GM23338 (cell line): ENCODE measurements around the gene CNDP2. TPM values are rescaled to one million over a fixed set of nuclear protein-coding genes. Genes with fewer than 3 reads are reported as not detected.

Experiments used
- ATAC-seq: fragments of 200-7000 bp; cut with Tn5 transposase; 3 replicates; pipeline ENCODE4 v1.9.1; 2020
- DNase-seq: peaks from one replicate; pipeline ENCODE4 v3.0.0-alpha.2; 2015; ENCODE audit warnings: low spot score
- H2AFZ ChIP-seq: fragments of 200-600 bp; sonication (generic); 2 replicates; pipeline ENCODE4 v1.8.0; 2016; ENCODE audit warnings: antibody characterized with exemption, mild to moderate bottlenecking, moderate library complexity
- H3F3A ChIP-seq: fragments of 200-600 bp; sonication (generic); replicated peaks from 2 replicates; pipeline ENCODE4 v1.8.0; 2017; ENCODE audit warnings: antibody characterized with exemption, mixed run types, low read depth
- H3K27ac ChIP-seq: fragments of 200-600 bp; sonication (generic); 2 replicates; pipeline ENCODE4 v1.6.1; 2016; ENCODE audit warnings: low read depth
- H3K27me3 ChIP-seq: fragments of 200-600 bp; sonication (generic); 2 replicates; pipeline ENCODE4 v1.8.0; 2016; ENCODE audit warnings: mild to moderate bottlenecking, mixed run types, moderate library complexity; ENCODE audit not compliant: insufficient read depth
- H3K36me3 ChIP-seq: fragments of 200-600 bp; sonication (generic); 2 replicates; pipeline ENCODE4 v1.8.0; 2016; ENCODE audit warnings: mild to moderate bottlenecking; ENCODE audit not compliant: insufficient read depth
- H3K4me1 ChIP-seq: fragments of 200-600 bp; sonication (generic); 2 replicates; pipeline ENCODE4 v1.8.0; 2016; ENCODE audit warnings: mild to moderate bottlenecking, moderate library complexity; ENCODE audit not compliant: insufficient read depth
- H3K4me2 ChIP-seq: fragments of 200-600 bp; sonication (generic); 2 replicates; pipeline ENCODE4 v1.7.1; 2017; ENCODE audit warnings: mixed run types
- H3K4me3 ChIP-seq: fragments of 200-600 bp; sonication (generic); 2 replicates; pipeline ENCODE4 v1.6.1; 2016; ENCODE audit warnings: mixed run types
- H3K79me2 ChIP-seq: fragments of 200-600 bp; sonication (generic); replicated peaks from 2 replicates; pipeline ENCODE4 v1.8.0; 2017; ENCODE audit warnings: mild to moderate bottlenecking; ENCODE audit not compliant: insufficient read depth
- H3K9me2 ChIP-seq: fragments of 200-600 bp; sonication (generic); 2 replicates; pipeline ENCODE4 v1.8.0; 2017; ENCODE audit not compliant: insufficient read depth
- H4K20me1 ChIP-seq: fragments of 200-600 bp; sonication (generic); replicated peaks from 2 replicates; pipeline ENCODE4 v1.8.0; 2017; ENCODE audit warnings: mild to moderate bottlenecking; ENCODE audit not compliant: insufficient read depth
- H3K27ac Mint-ChIP-seq: 2 replicates; pipeline ENCODE4 v1.8.0; 2020; ENCODE audit warnings: inconsistent platforms, mild to moderate bottlenecking, moderate library complexity, mixed read lengths
- H3K27me3 Mint-ChIP-seq: 3 replicates; pipeline ENCODE4 v1.8.0; 2022; ENCODE audit warnings: low read depth, mild to moderate bottlenecking, moderate library complexity, mixed read lengths, inconsistent platforms; ENCODE audit not compliant: insufficient read depth, poor library complexity
- H3K36me3 Mint-ChIP-seq: 3 replicates; pipeline ENCODE4 v1.8.0; 2021; ENCODE audit warnings: low read depth, mild to moderate bottlenecking, inconsistent platforms, moderate library complexity, mixed read lengths
- H3K4me1 Mint-ChIP-seq: 3 replicates; pipeline ENCODE4 v1.8.0; 2020; ENCODE audit warnings: mild to moderate bottlenecking, inconsistent platforms, mixed read lengths
- H3K4me3 Mint-ChIP-seq: 3 replicates; pipeline ENCODE4 v1.8.0; 2021; ENCODE audit warnings: moderate library complexity, mild to moderate bottlenecking, inconsistent platforms, mixed read lengths
- H3K9me3 Mint-ChIP-seq: 3 replicates; pipeline ENCODE4 v1.8.0; 2020; ENCODE audit warnings: moderate library complexity, mild to moderate bottlenecking, inconsistent platforms, mixed read lengths
- CREB1 ChIP-seq: fragments of 250-450 bp; sonication (Bioruptor Pico); IDR thresholded peaks from 2 replicates; pipeline ENCODE4 v1.5.0; 2020; ENCODE audit warnings: low read depth, mild to moderate bottlenecking, moderate library complexity
- CTCF ChIP-seq, 2 experiments: fragments of 200-600 bp in 1 of 2; sonication (generic) in 1 of 2; conservative IDR thresholded peaks; 2 replicates each; pipeline versions ENCODE4 v1.5.1 to v1.6.1; 2016 to 2017; ENCODE audit warnings: antibody characterized with exemption in 2 of 2, low read depth in 2 of 2, mild to moderate bottlenecking in 2 of 2, moderate library complexity in 1 of 2
- EZH2 ChIP-seq: fragments of 200-600 bp; sonication (generic); IDR thresholded peaks from one replicate; pipeline ENCODE4 v1.8.0; 2017; ENCODE audit warnings: antibody characterized with exemption, mild to moderate bottlenecking, low read depth; ENCODE audit not compliant: unreplicated experiment
- EZH2phosphoT487 ChIP-seq: fragments of 200-600 bp; sonication (generic); IDR thresholded peaks from one replicate; pipeline ENCODE4 v1.8.1; 2018; ENCODE audit warnings: antibody characterized with exemption; ENCODE audit not compliant: unreplicated experiment
- JUNB ChIP-seq: IDR thresholded peaks from one replicate; pipeline ENCODE4 v1.6.1; 2016; ENCODE audit warnings: antibody characterized with exemption; ENCODE audit not compliant: unreplicated experiment
- NANOG ChIP-seq: IDR thresholded peaks from 2 replicates; pipeline ENCODE4 v1.6.1; 2016; ENCODE audit warnings: antibody characterized with exemption, borderline replicate concordance
- POLR2AphosphoS5 ChIP-seq: IDR thresholded peaks from 2 replicates; pipeline ENCODE4 v1.6.1; 2016; ENCODE audit warnings: antibody characterized with exemption, low read depth
- REST ChIP-seq: IDR thresholded peaks from one replicate; pipeline ENCODE4 v1.6.1; 2018; ENCODE audit warnings: antibody characterized with exemption; ENCODE audit not compliant: unreplicated experiment
- STAT1 ChIP-seq: IDR thresholded peaks from one replicate; pipeline ENCODE4 v1.6.1; 2016; ENCODE audit warnings: antibody characterized with exemption; ENCODE audit not compliant: unreplicated experiment
- ZNF114 ChIP-seq: fragments of 250-450 bp; sonication (Bioruptor Pico); IDR thresholded peaks from 2 replicates; pipeline ENCODE4 v1.5.0; 2020; ENCODE audit warnings: mild to moderate bottlenecking, moderate library complexity
- ZNF331 ChIP-seq: fragments of 250-450 bp; sonication (Bioruptor Pico); IDR thresholded peaks from 2 replicates; pipeline ENCODE4 v1.5.0; 2020; ENCODE audit warnings: low read depth, mild to moderate bottlenecking, moderate library complexity
- ZNF462 ChIP-seq: fragments of 250-450 bp; sonication (Bioruptor Pico); IDR thresholded peaks from 2 replicates; pipeline ENCODE4 v1.5.0; 2020; ENCODE audit warnings: mild to moderate bottlenecking, moderate library complexity
- polyA plus RNA-seq: library from polyadenylated mRNA; unstranded; fragments of >200 nt; fragmentation: Nextera tagmentation; extraction: Ambion mirVana; gene quantifications from 2 replicates; pipeline ENCODE4 v1.2.1, GENCODE V29; 2016
- total RNA-seq: library from RNA; depleted of rRNA; stranded (reverse); fragments of >200 nt; shearing (Covaris generic); gene quantifications from 2 replicates; pipeline ENCODE4 v1.2.3, GENCODE V29; 2014
- TF ChIP-seq, protein P1 (sequence below): IDR thresholded peaks from 2 replicates; pipeline ENCODE4 v1.6.1; 2016; ENCODE audit warnings: antibody characterized with exemption

CNDP2 gene
- total and polyA plus RNA-seq, 2 experiments from 2014 or later = 116 to 175 TPM

DNA sequence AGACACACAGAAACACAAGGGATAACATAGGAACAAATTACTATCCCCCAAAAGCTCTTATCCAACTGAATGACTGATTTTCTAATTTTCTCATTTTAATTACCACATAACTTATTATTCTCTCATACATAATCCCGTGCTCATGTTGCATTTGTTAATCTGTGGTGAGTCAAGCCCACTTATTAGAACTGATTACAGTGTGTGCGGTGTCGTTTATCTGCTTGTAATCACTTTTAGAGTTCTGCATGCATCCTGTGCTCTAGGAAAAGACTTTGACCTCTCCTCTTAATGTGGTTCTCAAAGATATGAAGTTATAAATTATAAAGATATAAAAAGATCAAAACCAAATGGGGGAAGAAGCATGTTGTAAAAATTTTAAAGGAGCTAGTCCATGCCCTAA lies 67.8 kb downstream of the CNDP2 start:
- no peaks in the 10 kb centered on the region; the same call in 1 of the 2 replicates for H3K9me2 ChIP-seq
- no peak overlapping the region for H3K4me3 Mint-ChIP-seq
- H3K36me3 ChIP-seq = no peaks in the 10 kb centered on the region
- no peaks in the 10 kb centered on the region for H3K4me1 ChIP-seq
- H3K36me3 Mint-ChIP-seq = peaks cover 22% of the 10 kb centered on the region
- H3K4me2 ChIP-seq = no peak overlapping the region
- H3K27ac Mint-ChIP-seq = no peak overlapping the region
- ATAC-seq (no peak), DNase-seq (no peak)
- H3K27ac ChIP-seq = no peak overlapping the region
- no peaks in the 10 kb centered on the region for H4K20me1 ChIP-seq
- H2AFZ ChIP-seq = no peak overlapping the region
- no peaks in the 10 kb centered on the region for H3K79me2 ChIP-seq
- no peak overlapping the region for H3K4me3 ChIP-seq
- H3F3A ChIP-seq = no peaks in the 10 kb centered on the region
- no peaks in the 10 kb centered on the region for H3K4me1 Mint-ChIP-seq
- peaks cover 46% of the 10 kb centered on the region for H3K9me3 Mint-ChIP-seq
- TF ChIP-seq EZH2phosphoT487 (no peak), JUNB (no peak), POLR2AphosphoS5 (no peak), REST (no peak), NANOG (no peak), ZNF114 (CRISPR knock-in tag) (no peak), ZNF331 (CRISPR knock-in tag) (no peak), ZNF462 (no peak), EZH2 (no peak), CTCF (conservative IDR thresholded peaks at IDR 0.05; ENCODE audit: low read depth in 2 of 2) (no peak), STAT1 (no peak), CREB1 (CRISPR knock-in tag) (no peak)
- TF ChIP-seq, protein P1, sequence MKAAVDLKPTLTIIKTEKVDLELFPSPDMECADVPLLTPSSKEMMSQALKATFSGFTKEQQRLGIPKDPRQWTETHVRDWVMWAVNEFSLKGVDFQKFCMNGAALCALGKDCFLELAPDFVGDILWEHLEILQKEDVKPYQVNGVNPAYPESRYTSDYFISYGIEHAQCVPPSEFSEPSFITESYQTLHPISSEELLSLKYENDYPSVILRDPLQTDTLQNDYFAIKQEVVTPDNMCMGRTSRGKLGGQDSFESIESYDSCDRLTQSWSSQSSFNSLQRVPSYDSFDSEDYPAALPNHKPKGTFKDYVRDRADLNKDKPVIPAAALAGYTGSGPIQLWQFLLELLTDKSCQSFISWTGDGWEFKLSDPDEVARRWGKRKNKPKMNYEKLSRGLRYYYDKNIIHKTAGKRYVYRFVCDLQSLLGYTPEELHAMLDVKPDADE = no peak
- H3K27me3 ChIP-seq = no peaks in the 10 kb centered on the region
- H3K27me3 Mint-ChIP-seq = peaks cover 8% of the 10 kb centered on the region
